ENCODE results near the gene KRTAP5-2.

GRCh38 chr11:1569251-1569780, 28.8 kb downstream of the KRTAP5-2 start:
- TF ChIP-seq CTCF (IDR thresholded peaks at IDR 0.05; ENCODE audit: low read length) (no peak), EZH2 (IDR thresholded peaks at IDR 0.05; ENCODE audit: borderline replicate concordance, low read length) (no peak)

Data from OCI-LY1 (cell line).